Renal cortex interstitium (tissue), 11 donors: ENCODE data around the gene C10orf95. TPM values are rescaled to one million over a fixed set of nuclear protein-coding genes. Genes with fewer than 3 reads are reported as not detected.
A peak's percentile ranks its signal among the peaks of the same experiment; 100 is the strongest.

Experiments
- DNase-seq, 11 donors: peaks; one replicate each; pipeline ENCODE4 v3.0.0-alpha.2; 2013; ENCODE audit warnings: low read depth in 9 of 11, low spot score in 4 of 11; ENCODE audit errors: extremely low read depth in 1 of 11
- polyA plus RNA-seq, 3 donors: library from polyadenylated mRNA; unstranded; fragments of 120-200 nt; gene quantifications; one replicate each; pipeline ENCODE4 v1.2.1, GENCODE V29; 2013; ENCODE audit not compliant: insufficient read length in 3 of 3

Gene C10orf95
- polyA plus RNA-seq, 3 donors: 0.78 to 2.3 (median 1.3) TPM

- peak in 5 of 11 donors; percentile 51 to 74 (median 67) for DNase-seq
Observed at GRCh38 chr10:102449321-102450123, 1.8 kb downstream of the C10orf95 start.

- DNase-seq: no peak
Observed at GRCh38 chr10:102444851-102445250, 6.5 kb downstream of the C10orf95 start.

- DNase-seq: no peak
Observed at GRCh38 chr10:102438374-102438773, 13.0 kb downstream of the C10orf95 start.

- DNase-seq: no peak
Observed at GRCh38 chr10:102437515-102437914, 13.8 kb downstream of the C10orf95 start.

- DNase-seq: no peak
Observed at GRCh38 chr10:102436312-102436711, 15.0 kb downstream of the C10orf95 start.

- no peak for DNase-seq
Observed at GRCh38 chr10:102435529-102436233, 15.7 kb downstream of the C10orf95 start.

GRCh38 chr10:102435133-102435497, 16.2 kb downstream of the C10orf95 start:
- DNase-seq: no peak

GRCh38 chr10:102434394-102435132, 16.8 kb downstream of the C10orf95 start:
- no peak for DNase-seq

GRCh38 chr10:102433619-102434046, 17.7 kb downstream of the C10orf95 start:
- DNase-seq: no peak

GRCh38 chr10:102432162-102432950, 19.0 kb downstream of the C10orf95 start, which contains the start of gene CUEDC2:
Gene CUEDC2 (minus strand): TSS chr10:102432574. CDS start chr10:102425188, 7,386 bp downstream.
- peak; percentile 91 to 99 (median 97) for DNase-seq

- DNase-seq: no peak
Observed at GRCh38 chr10:102431452-102432124, 19.8 kb downstream of the C10orf95 start.

GRCh38 chr10:102429468-102429867, 21.9 kb downstream of the C10orf95 start:
- DNase-seq: no peak

GRCh38 chr10:102426803-102427287, 24.5 kb downstream of the C10orf95 start:
- no peak for DNase-seq

GRCh38 chr10:102425444-102425843, 25.9 kb downstream of the C10orf95 start:
- no peak for DNase-seq

- DNase-seq: no peak
Observed at GRCh38 chr10:102424916-102425315, 26.4 kb downstream of the C10orf95 start.

- DNase-seq: no peak
Observed at GRCh38 chr10:102424145-102424544, 27.2 kb downstream of the C10orf95 start.

- DNase-seq: no peak
Observed at GRCh38 chr10:102423372-102423968, 27.9 kb downstream of the C10orf95 start.
